PFSK-1 (cell line): Measurements from ENCODE around the gene RALGPS1.

Experiments
- FOXP2 ChIP-seq: optimal IDR thresholded peaks from 2 replicates; pipeline ENCODE3; 2011; ENCODE audit warnings: borderline replicate concordance, control low read depth, inconsistent platforms; ENCODE audit not compliant: insufficient read depth; ENCODE audit errors: extremely low read length, extremely low read depth
- POLR2AphosphoS5 ChIP-seq: IDR thresholded peaks from 2 replicates; pipeline ENCODE4 v1.6.1; 2012; ENCODE audit warnings: low read depth, mild to moderate bottlenecking, control low read depth, low read length, moderate library complexity
- SIN3A ChIP-seq: IDR thresholded peaks from 2 replicates; pipeline ENCODE4 v1.6.1; 2012; ENCODE audit warnings: mild to moderate bottlenecking, low read length, moderate library complexity, borderline replicate concordance; ENCODE audit not compliant: insufficient read depth
- TAF1 ChIP-seq: IDR thresholded peaks from 2 replicates; pipeline ENCODE4 v1.6.1; 2012; ENCODE audit warnings: low read length, control low read depth, borderline replicate concordance; ENCODE audit not compliant: insufficient read depth
- TF ChIP-seq, protein P1 (sequence below), 2 experiments: IDR thresholded peaks; 2 replicates each; pipeline versions ENCODE4 v1.6.1 to v1.8.0; 2011 to 2012; ENCODE audit warnings: low read depth in 2 of 2, low read length in 2 of 2, control low read depth in 1 of 2, inconsistent platforms in 1 of 2, mild to moderate bottlenecking in 1 of 2, moderate library complexity in 1 of 2; ENCODE audit not compliant: insufficient read depth in 1 of 2

RALGPS1 gene

DNA sequence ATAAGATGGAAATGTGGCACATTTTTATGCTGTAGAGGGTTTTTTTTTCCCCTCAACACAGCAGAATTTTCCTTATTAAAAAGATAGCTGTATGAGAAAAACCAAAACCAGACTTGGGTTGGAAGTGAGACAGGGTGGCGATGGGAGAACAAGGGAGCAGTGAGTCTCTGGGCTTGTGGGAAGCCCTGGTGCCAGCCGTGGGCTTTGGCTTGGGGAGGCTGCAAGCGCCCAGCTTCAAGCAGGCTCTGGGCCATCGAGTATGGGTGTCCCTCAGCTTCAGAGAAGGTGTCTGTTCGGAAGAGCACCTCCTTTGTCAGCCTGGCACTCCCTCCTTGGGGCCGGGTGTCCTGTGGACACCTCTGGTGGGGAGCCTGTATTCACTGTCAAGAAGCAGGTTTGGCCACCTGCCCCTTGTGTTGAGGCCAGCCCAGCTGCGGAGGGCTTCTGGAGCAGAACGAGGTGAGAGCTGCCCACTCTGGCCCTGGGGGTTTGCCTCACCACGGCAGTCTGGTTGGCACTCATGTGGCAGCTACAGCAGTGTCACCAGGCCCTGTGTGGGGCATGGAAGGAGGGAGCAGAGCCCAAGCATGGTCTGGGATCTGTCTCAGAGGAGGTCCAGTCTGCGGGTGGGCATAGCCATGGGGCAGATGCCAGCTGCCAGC is 245.5 kb downstream of the RALGPS1 start:
- no peak for TF ChIP-seq TAF1
- TF ChIP-seq FOXP2 = no peak
- TF ChIP-seq, protein P1, sequence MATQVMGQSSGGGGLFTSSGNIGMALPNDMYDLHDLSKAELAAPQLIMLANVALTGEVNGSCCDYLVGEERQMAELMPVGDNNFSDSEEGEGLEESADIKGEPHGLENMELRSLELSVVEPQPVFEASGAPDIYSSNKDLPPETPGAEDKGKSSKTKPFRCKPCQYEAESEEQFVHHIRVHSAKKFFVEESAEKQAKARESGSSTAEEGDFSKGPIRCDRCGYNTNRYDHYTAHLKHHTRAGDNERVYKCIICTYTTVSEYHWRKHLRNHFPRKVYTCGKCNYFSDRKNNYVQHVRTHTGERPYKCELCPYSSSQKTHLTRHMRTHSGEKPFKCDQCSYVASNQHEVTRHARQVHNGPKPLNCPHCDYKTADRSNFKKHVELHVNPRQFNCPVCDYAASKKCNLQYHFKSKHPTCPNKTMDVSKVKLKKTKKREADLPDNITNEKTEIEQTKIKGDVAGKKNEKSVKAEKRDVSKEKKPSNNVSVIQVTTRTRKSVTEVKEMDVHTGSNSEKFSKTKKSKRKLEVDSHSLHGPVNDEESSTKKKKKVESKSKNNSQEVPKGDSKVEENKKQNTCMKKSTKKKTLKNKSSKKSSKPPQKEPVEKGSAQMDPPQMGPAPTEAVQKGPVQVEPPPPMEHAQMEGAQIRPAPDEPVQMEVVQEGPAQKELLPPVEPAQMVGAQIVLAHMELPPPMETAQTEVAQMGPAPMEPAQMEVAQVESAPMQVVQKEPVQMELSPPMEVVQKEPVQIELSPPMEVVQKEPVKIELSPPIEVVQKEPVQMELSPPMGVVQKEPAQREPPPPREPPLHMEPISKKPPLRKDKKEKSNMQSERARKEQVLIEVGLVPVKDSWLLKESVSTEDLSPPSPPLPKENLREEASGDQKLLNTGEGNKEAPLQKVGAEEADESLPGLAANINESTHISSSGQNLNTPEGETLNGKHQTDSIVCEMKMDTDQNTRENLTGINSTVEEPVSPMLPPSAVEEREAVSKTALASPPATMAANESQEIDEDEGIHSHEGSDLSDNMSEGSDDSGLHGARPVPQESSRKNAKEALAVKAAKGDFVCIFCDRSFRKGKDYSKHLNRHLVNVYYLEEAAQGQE (IDR thresholded peaks at IDR 0.05; ENCODE audit: insufficient read depth in 1 of 2, low read depth in 2 of 2, low read length in 2 of 2) = no peak
- TF ChIP-seq POLR2AphosphoS5 = no peak
- no peak for TF ChIP-seq SIN3A

DNA sequence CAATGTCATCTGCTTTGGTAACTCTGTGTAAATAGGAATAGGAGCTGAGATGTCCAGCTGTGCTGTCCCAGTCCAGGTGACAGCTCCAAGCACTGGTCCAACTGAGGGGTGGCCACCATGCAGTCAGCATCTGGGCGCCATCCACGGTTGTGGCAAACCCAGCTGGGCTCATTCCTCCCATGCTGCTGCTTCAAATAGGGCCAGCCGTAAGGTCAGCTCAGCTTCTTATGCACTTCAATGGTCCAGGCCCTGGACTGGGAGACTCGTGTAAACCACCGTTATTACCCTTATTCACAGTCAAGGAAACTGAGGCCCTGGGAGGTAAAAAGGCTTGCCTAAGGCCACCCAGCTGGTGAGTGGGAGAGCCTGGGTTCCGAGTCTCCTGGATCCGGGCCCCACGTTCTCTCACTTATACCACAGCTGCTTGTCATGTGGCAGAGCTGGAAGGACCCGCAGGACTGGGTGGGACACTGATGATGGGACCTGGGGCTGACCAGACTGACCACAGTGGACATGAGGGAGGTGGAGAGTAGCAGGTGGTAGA is 246.6 kb downstream of the RALGPS1 start:
- TF ChIP-seq TAF1 = no peak
- TF ChIP-seq SIN3A = no peak
- TF ChIP-seq POLR2AphosphoS5 = no peak
- no peak for TF ChIP-seq FOXP2
- TF ChIP-seq, protein P1 (IDR thresholded peaks at IDR 0.05; ENCODE audit: insufficient read depth in 1 of 2, low read depth in 2 of 2, low read length in 2 of 2) = no peak

DNA sequence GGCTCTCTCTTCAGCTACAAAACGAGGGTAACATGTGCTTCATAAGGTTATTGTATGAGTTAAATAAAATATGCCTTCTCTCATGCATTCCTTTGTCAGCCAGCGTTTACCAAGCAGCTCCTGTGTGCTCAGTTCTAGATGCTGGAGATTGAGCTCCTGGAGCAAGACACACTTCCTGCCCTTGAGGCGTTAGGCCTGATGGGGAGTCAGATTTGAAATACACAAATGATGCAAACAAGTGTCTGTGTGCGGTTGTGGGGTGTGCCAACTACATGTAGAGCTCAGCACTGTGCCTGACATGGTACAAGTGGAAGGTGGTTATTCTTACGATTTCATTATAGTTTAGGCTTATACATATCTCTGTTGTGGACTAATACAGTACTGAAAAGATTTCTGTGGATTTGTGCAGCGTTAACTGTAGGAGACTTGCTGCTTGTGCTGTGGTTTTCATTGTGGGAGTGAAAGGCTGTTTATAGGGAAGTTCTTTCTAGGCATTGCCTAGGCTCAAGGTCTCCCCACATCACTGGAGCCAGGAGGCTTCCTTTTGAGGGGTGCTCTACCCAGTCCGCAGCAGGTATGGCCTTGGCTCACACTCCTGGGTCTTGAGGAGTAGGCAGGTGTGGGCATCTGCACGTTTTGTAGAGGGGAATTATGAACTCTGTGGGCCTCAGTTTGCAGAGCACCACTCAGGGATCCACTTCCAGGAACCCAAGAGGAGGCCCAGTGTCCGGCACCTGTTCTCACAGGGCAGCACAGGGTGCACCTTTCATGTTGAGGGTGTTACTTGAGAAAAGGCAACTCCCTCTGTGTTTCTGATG is 247.7 kb downstream of the RALGPS1 start:
- TF ChIP-seq POLR2AphosphoS5 (no peak), SIN3A (no peak), FOXP2 (no peak)

DNA sequence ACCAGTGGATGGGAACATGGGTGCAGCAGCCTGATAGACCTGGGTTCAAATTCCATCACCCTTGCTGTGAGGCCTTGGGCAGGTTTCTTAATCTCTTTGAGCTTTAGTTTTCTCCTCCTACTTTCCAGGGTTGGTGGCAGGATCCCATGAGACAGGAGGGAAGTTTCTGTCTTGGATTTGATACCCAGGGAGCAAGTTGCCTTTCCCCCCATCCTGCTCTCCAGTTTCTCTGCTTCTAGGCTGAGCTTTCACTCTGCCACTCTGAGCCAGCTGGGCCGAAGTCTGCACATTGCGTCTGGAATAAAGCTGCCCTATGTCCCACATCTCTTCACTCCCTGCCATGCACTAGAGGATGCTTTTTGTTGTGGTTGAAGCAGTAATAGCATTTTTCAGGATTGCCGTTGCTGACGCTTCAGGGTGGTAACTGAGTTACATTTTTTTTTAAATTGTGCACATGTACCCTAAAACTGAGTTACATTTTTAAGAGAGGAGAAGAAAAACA is 248.3 kb downstream of the RALGPS1 start:
- TF ChIP-seq FOXP2 (no peak), POLR2AphosphoS5 (no peak), SIN3A (no peak), TAF1 (no peak)
- TF ChIP-seq, protein P1 (IDR thresholded peaks at IDR 0.05; ENCODE audit: insufficient read depth in 1 of 2, low read depth in 2 of 2, low read length in 2 of 2) = no peak

DNA sequence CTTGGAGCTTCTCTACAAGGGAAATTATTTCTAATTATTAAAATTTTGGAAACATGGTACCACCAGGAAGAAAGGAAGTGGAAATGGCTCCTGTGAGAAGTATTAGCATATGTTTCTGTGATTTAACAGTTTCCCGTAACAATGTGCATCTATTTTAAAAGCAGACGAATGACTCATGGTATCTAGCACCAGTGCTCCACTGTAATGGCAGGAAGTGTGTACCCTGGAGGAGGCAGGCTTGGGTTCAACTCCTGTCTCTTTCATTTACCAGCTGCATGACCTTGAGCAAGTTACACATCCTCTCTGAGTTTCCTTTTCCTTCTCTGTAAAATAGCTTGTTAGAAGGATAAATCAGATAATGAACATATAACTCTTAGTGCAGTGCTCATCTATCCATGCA is 248.8 kb downstream of the RALGPS1 start:
- TF ChIP-seq FOXP2 (no peak), TAF1 (no peak), POLR2AphosphoS5 (peak; percentile 33; the same call in 1 of the 2 replicates), SIN3A (no peak)
- TF ChIP-seq, protein P1 (IDR thresholded peaks at IDR 0.05; ENCODE audit: insufficient read depth in 1 of 2, low read depth in 2 of 2, low read length in 2 of 2) = 0 out of 4 replicates have a peak, but pooled peaks of 1 of the 2 experiments have one; percentile 18
